ENCODE results near the gene RRM1. TPM values are rescaled to one million over a fixed set of nuclear protein-coding genes. Genes with fewer than 3 reads are reported as not detected.
"Not testable (repeated sequence)": the region's sequence is repeated elsewhere in the genome, so short reads cannot be mapped to it uniquely, and the experiment has no call there.

Gene RRM1
- polyA plus RNA-seq, 1 donor (not counting 4 experiments of a cell fraction or from before 2014, with no cell fraction given), result 65.6 TPM

DNA sequence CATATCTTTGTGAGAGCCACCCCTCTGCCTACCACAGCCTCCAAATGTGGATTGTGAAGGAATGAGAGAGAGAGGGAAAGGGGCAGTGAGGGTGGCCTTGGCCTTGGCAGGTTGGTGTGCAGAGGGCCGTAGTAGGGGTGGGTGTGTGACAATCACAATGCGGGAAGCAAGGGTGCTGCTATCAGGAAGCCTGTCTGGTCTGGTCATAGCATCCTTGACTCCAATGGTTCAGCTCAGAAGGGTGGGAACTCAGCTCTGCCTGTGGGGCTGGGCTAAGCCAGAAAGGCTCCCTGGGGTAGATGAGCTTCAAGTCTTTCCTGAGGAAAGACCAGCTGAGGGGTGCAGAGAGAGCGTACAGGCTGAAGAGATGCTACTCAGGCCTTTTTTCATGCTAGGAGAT is 72.7 kb downstream of the RRM1 start:
- no peaks in the 10 kb centered on the region for H4K20me1 ChIP-seq (ENCODE audit: control insufficient read depth, extremely low read depth, insufficient read depth, low read length)
- dilution Hi-C loops (cut with MboI; ENCODE audit: extremely low pct_ligation_motif_present, low sequenced_read_pairs), result no loop called here
- FAIRE-seq, result no peak

DNA sequence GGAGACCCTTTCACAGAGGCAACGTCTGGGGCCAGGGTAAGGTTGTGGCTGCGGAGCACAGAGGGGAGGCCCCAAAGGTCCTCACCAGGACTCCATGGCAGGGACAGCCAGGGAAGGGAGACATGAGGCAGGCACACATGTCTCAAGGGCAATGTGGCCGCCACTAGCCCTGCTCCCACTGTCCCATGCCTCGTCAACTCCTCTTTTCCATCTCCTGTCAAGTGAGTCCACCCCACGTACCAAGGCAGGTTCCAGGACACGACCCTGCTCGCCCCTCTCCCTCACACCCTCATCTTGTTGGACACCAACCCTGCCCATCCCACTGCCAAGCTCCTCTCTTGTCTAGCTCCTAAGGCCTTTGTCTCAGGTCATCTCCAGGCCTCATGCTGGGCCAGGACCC is 73.2 kb downstream of the RRM1 start:
- Histone ChIP-seq H3K4me3 (ENCODE audit: control insufficient read depth in 2 of 3, extremely low read depth in 1 of 3, insufficient read depth in 2 of 3, low read depth in 1 of 3, low read length in 3 of 3) (no peak overlapping the region), H3K4me2 (ENCODE audit: control insufficient read depth, extremely low read depth, insufficient read depth, low read depth, low read length) (no peak overlapping the region), H3K79me2 (ENCODE audit: control insufficient read depth, insufficient read depth, low read length) (no peaks in the 10 kb centered on the region), H3K27ac (ENCODE audit: control insufficient read depth, insufficient read depth, low read length) (no peak overlapping the region), H3K27me3 (ENCODE audit: control insufficient read depth, extremely low read depth, insufficient read depth, low read length) (no peaks in the 10 kb centered on the region), H4K20me1 (ENCODE audit: control insufficient read depth, extremely low read depth, insufficient read depth, low read length) (no peaks in the 10 kb centered on the region), H3K9me3 (ENCODE audit: control insufficient read depth, low read depth, low read length) (no peaks in the 10 kb centered on the region), H3K9me1 (ENCODE audit: control insufficient read depth, extremely low read depth, insufficient read depth, low read length) (no peaks in the 10 kb centered on the region), H3K4me1 (ENCODE audit: control insufficient read depth, extremely low read depth, insufficient read depth, low read length) (no peaks in the 10 kb centered on the region), H3K36me3 (ENCODE audit: control insufficient read depth in 2 of 2, extremely low read depth in 1 of 2, insufficient read depth in 2 of 2, low read length in 2 of 2) (no peaks in the 10 kb centered on the region), H2AFZ (ENCODE audit: control insufficient read depth, low read length) (no peak overlapping the region), H3K9ac (ENCODE audit: control insufficient read depth, extremely low read depth, insufficient read depth, low read length) (no peak overlapping the region)
- TF ChIP-seq, protein P1, sequence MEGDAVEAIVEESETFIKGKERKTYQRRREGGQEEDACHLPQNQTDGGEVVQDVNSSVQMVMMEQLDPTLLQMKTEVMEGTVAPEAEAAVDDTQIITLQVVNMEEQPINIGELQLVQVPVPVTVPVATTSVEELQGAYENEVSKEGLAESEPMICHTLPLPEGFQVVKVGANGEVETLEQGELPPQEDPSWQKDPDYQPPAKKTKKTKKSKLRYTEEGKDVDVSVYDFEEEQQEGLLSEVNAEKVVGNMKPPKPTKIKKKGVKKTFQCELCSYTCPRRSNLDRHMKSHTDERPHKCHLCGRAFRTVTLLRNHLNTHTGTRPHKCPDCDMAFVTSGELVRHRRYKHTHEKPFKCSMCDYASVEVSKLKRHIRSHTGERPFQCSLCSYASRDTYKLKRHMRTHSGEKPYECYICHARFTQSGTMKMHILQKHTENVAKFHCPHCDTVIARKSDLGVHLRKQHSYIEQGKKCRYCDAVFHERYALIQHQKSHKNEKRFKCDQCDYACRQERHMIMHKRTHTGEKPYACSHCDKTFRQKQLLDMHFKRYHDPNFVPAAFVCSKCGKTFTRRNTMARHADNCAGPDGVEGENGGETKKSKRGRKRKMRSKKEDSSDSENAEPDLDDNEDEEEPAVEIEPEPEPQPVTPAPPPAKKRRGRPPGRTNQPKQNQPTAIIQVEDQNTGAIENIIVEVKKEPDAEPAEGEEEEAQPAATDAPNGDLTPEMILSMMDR (optimal IDR thresholded peaks at IDR 0.05 in 1 of 3, IDR thresholded peaks at IDR 0.05 in 1 of 3, conservative IDR thresholded peaks at IDR 0.05 in 1 of 3; ENCODE audit: extremely low read depth in 1 of 3, insufficient read depth in 2 of 3, low read length in 3 of 3), result no peak
- TF ChIP-seq EZH2 (IDR thresholded peaks at IDR 0.05; ENCODE audit: low read length), result no peak
- FAIRE-seq (no peak), DNase-seq (ENCODE audit: low read depth, low spot score) (no peak)
- dilution Hi-C loops (cut with MboI; ENCODE audit: extremely low pct_ligation_motif_present, low sequenced_read_pairs), result no loop called here

More for the DNA sequence above, 72.7 kb downstream of the RRM1 start:
- Histone ChIP-seq H3K27ac (ENCODE audit: control insufficient read depth, insufficient read depth, low read length) (no peak overlapping the region), H2AFZ (ENCODE audit: control insufficient read depth, low read length) (no peak overlapping the region), H3K4me3 (ENCODE audit: control insufficient read depth in 2 of 3, extremely low read depth in 1 of 3, insufficient read depth in 2 of 3, low read depth in 1 of 3, low read length in 3 of 3) (no peak overlapping the region), H3K4me2 (ENCODE audit: control insufficient read depth, extremely low read depth, insufficient read depth, low read depth, low read length) (no peak overlapping the region), H3K36me3 (ENCODE audit: control insufficient read depth in 2 of 2, extremely low read depth in 1 of 2, insufficient read depth in 2 of 2, low read length in 2 of 2) (no peaks in the 10 kb centered on the region), H3K4me1 (ENCODE audit: control insufficient read depth, extremely low read depth, insufficient read depth, low read length) (no peaks in the 10 kb centered on the region), H3K9ac (ENCODE audit: control insufficient read depth, extremely low read depth, insufficient read depth, low read length) (no peak overlapping the region), H3K27me3 (ENCODE audit: control insufficient read depth, extremely low read depth, insufficient read depth, low read length) (no peaks in the 10 kb centered on the region), H3K79me2 (ENCODE audit: control insufficient read depth, insufficient read depth, low read length) (no peaks in the 10 kb centered on the region), H3K9me1 (ENCODE audit: control insufficient read depth, extremely low read depth, insufficient read depth, low read length) (no peaks in the 10 kb centered on the region), H3K9me3 (ENCODE audit: control insufficient read depth, low read depth, low read length) (no peaks in the 10 kb centered on the region)
- TF ChIP-seq EZH2 (IDR thresholded peaks at IDR 0.05; ENCODE audit: low read length), result no peak
- TF ChIP-seq, protein P1 (optimal IDR thresholded peaks at IDR 0.05 in 1 of 3, IDR thresholded peaks at IDR 0.05 in 1 of 3, conservative IDR thresholded peaks at IDR 0.05 in 1 of 3; ENCODE audit: extremely low read depth in 1 of 3, insufficient read depth in 2 of 3, low read length in 3 of 3), result no peak
- DNase-seq (ENCODE audit: low read depth, low spot score), result no peak

DNA sequence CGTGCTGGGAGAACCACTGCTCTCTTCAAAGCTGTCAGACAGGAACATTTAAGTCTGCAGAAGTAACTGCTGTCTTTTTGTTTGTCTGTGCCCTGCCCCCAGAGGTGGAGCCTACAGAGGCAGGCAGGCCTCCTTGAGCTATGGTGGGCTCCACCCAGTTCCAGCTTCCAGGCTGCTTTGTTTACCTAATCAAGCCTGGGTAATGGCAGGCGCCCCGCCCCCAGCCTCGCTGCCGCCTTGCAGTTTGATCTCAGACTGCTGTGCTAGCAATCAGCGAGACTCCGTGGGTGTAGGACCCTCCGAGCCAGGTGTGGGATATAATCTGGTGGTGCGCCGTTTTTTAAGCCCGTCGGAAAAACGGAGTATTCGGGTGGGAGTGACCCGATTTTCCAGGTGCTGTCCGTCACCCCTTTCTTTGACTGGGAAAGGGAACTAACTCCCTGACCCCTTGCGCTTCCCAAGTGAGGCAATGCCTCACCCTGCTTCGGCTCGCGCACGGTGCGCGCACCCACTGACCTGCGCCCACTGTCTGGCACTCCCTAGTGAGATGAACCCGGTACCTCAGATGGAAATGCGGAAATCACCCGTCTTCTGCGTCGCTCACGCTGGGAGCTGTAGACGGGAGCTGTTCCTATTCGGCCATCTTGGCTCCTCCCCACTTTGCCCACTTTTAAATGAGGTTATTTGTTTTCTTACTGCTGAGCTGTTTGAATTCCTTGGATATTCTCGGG is 81.2 kb downstream of the RRM1 start:
- H3K4me3 ChIP-seq (ENCODE audit: control insufficient read depth in 2 of 3, extremely low read depth in 1 of 3, insufficient read depth in 2 of 3, low read depth in 1 of 3, low read length in 3 of 3); H3K9me3 ChIP-seq (ENCODE audit: control insufficient read depth, low read depth, low read length); H3K27me3 ChIP-seq (ENCODE audit: control insufficient read depth, extremely low read depth, insufficient read depth, low read length); H3K4me2 ChIP-seq (ENCODE audit: control insufficient read depth, extremely low read depth, insufficient read depth, low read depth, low read length); H3K4me1 ChIP-seq (ENCODE audit: control insufficient read depth, extremely low read depth, insufficient read depth, low read length); H3K27ac ChIP-seq (ENCODE audit: control insufficient read depth, insufficient read depth, low read length); H2AFZ ChIP-seq (ENCODE audit: control insufficient read depth, low read length); H3K9me1 ChIP-seq (ENCODE audit: control insufficient read depth, extremely low read depth, insufficient read depth, low read length); H4K20me1 ChIP-seq (ENCODE audit: control insufficient read depth, extremely low read depth, insufficient read depth, low read length); DNase-seq (ENCODE audit: low read depth, low spot score); H3K36me3 ChIP-seq (ENCODE audit: control insufficient read depth in 2 of 2, extremely low read depth in 1 of 2, insufficient read depth in 2 of 2, low read length in 2 of 2); FAIRE-seq; H3K79me2 ChIP-seq (ENCODE audit: control insufficient read depth, insufficient read depth, low read length); H3K9ac ChIP-seq (ENCODE audit: control insufficient read depth, extremely low read depth, insufficient read depth, low read length): not testable (repeated sequence)
- dilution Hi-C loops (cut with MboI; ENCODE audit: extremely low pct_ligation_motif_present, low sequenced_read_pairs), result loop anchor here (25.0 kb wide), 1 partner anchor 387 kb away; no protein-coding TSS in a partner anchor

Measured in keratinocyte (primary cell).